ENCODE data around the gene LRRK2. TPM values are rescaled to one million over a fixed set of nuclear protein-coding genes. Genes with fewer than 3 reads are reported as not detected.

LRRK2 gene
- total RNA-seq, 6 experiments from 2014 or later, result 0.28 to 1.6 (median 1.2) TPM

DNA sequence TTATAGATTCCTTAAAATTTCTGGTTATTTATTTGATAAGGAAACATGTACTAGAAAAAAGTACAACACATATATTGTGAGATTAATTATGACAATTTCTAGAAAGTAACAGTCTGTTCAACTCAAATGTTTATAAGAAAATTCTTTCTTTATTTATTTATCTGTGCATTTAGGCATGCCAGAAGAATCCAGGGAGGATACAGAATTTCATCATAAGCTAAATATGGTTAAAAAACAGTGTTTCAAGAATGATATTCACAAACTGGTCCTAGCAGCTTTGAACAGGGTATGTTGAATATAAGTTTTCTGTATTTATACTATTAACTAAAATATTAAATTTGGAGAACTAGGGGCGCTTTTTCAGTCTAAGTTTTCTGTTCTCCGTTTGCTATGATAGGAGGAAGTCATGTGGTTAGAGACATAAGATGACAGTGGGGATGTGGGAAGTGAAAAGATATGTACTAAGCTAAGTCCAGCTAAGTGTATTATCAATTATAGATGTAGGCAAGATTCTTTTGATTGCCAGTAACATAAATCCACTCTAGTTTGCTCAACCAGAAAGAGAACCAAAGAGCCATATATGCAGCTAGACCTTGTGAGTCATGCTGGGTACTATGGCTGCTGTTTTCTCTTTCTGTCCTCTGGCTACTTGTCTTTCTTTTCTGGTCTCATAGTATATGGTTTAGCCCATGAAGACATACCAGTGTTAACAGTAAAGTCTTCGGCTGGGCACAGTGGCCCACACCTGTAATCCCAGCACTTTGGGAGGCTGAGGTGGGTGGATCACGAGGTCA is 39.0 kb downstream of the LRRK2 start:
- Mint-ChIP-seq H3K4me3 (no peak overlapping the region), H3K27ac (no peak overlapping the region), H3K27me3 (ENCODE audit: insufficient read depth) (no peaks in the 10 kb centered on the region), H3K9me3 (peaks cover 15% of the 10 kb centered on the region; the same call in 1 of the 2 replicates), H3K36me3 (ENCODE audit: low read depth) (no peaks in the 10 kb centered on the region), H3K4me1 (ENCODE audit: low read depth) (no peaks in the 10 kb centered on the region)
- TF ChIP-seq, protein P1, sequence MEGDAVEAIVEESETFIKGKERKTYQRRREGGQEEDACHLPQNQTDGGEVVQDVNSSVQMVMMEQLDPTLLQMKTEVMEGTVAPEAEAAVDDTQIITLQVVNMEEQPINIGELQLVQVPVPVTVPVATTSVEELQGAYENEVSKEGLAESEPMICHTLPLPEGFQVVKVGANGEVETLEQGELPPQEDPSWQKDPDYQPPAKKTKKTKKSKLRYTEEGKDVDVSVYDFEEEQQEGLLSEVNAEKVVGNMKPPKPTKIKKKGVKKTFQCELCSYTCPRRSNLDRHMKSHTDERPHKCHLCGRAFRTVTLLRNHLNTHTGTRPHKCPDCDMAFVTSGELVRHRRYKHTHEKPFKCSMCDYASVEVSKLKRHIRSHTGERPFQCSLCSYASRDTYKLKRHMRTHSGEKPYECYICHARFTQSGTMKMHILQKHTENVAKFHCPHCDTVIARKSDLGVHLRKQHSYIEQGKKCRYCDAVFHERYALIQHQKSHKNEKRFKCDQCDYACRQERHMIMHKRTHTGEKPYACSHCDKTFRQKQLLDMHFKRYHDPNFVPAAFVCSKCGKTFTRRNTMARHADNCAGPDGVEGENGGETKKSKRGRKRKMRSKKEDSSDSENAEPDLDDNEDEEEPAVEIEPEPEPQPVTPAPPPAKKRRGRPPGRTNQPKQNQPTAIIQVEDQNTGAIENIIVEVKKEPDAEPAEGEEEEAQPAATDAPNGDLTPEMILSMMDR (IDR thresholded peaks at IDR 0.05), result no peak
- no peak for DNase-seq

DNA sequence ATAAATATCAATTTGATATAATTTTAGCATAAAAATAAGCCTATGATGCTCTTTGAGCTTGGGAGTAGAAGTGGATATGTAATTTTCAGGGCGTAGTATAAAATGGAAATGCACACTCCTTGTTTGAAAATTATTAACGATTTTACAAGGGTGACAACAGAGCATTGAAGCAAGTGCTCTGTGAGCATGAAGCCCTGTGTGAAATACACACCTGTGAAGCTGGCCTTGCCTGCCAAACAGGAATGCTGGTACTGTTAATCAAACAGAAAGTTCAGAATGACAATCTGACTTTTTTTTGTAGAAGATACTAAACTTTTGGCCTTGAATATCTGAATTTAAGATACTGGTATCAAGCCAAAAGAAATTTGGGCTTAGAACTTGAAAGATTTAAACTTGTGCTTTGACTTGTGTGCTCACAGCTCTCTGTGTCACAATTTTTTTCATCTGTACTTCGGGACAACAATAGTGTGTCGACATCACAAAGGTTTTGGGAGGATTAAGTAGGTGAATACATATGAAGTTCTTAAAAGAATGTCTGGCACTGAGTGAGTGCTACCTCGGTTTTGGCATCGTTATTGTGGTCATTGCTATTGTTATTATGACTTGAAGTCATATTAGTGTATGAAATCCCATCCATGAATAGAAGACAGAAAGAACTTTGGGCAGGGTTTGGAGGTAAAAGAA is 47.3 kb downstream of the LRRK2 start:
- no peaks in the 10 kb centered on the region for H3K36me3 Mint-ChIP-seq (ENCODE audit: low read depth)

DNA sequence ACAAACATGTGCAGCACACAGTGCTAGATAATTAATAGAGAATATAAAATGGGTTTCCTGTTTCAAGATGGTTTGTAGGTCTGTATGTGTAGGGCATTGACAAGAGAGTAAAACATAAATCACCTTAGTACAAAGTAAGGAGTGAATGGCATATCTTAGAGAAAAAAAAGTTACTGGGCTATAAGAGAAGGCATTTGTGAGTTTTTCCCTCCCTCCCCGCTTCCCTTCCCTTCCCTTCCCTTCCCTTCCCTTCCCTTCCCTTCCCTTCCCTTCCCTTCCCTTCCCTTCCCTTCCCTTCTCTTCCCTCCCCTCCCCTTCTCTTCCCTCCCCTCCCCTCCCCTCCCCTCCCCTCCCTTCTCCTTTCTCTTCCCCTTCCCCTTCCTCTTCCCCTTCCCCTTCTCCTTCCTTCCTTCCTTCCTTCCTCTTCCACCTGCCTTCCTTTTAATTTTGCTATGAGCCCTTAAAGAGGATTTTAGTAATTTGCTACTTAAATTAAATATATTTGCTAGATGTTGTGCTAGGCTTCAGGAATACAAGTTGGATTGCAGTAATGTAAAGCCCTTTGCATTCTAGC is 57.1 kb downstream of the LRRK2 start:
- Mint-ChIP-seq H3K4me1 (ENCODE audit: low read depth) (no peaks in the 10 kb centered on the region), H3K9me3 (peaks cover 15% of the 10 kb centered on the region), H3K27ac (no peak overlapping the region), H3K27me3 (ENCODE audit: insufficient read depth) (no peaks in the 10 kb centered on the region), H3K36me3 (ENCODE audit: low read depth) (no peaks in the 10 kb centered on the region), H3K4me3 (no peak overlapping the region)
- TF ChIP-seq, protein P1 (IDR thresholded peaks at IDR 0.05), result no peak
- no peak for DNase-seq

More for the DNA sequence above, 47.3 kb downstream of the LRRK2 start:
- H3K27me3 Mint-ChIP-seq (ENCODE audit: insufficient read depth), result no peaks in the 10 kb centered on the region
- no peak overlapping the region for H3K4me3 Mint-ChIP-seq
- TF ChIP-seq, protein P1 (IDR thresholded peaks at IDR 0.05), result no peak
- no peaks in the 10 kb centered on the region for H3K4me1 Mint-ChIP-seq (ENCODE audit: low read depth)
- DNase-seq, result no peak
- H3K27ac Mint-ChIP-seq, result no peak overlapping the region
- H3K9me3 Mint-ChIP-seq, result no peaks in the 10 kb centered on the region

DNA sequence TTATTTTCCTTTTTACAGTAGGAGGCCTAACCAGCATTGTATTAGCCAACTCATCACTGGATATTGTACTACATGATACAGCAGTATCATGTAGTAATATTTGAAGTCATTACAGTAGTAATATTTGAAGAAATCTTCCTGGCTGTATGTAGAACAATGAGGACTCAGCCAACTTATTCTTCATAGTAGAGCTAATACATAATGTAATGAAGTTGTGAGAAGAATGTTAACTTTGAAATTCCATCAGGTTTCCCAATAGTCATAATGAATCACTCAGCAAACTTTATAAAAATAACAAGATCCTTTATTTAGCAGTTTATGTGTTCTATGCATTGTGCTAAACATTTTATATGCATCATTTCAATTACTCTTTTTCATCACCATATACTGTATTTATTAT is 61.8 kb downstream of the LRRK2 start:
- TF ChIP-seq, protein P1 (IDR thresholded peaks at IDR 0.05), result no peak
- no peak overlapping the region for H3K27ac Mint-ChIP-seq
- no peaks in the 10 kb centered on the region for H3K27me3 Mint-ChIP-seq (ENCODE audit: insufficient read depth)
- no peak overlapping the region for H3K4me3 Mint-ChIP-seq
- H3K4me1 Mint-ChIP-seq (ENCODE audit: low read depth), result no peaks in the 10 kb centered on the region
- peaks cover 4% of the 10 kb centered on the region; the same call in 1 of the 2 replicates for H3K9me3 Mint-ChIP-seq
- no peaks in the 10 kb centered on the region for H3K36me3 Mint-ChIP-seq (ENCODE audit: low read depth)
- no peak for DNase-seq

DNA sequence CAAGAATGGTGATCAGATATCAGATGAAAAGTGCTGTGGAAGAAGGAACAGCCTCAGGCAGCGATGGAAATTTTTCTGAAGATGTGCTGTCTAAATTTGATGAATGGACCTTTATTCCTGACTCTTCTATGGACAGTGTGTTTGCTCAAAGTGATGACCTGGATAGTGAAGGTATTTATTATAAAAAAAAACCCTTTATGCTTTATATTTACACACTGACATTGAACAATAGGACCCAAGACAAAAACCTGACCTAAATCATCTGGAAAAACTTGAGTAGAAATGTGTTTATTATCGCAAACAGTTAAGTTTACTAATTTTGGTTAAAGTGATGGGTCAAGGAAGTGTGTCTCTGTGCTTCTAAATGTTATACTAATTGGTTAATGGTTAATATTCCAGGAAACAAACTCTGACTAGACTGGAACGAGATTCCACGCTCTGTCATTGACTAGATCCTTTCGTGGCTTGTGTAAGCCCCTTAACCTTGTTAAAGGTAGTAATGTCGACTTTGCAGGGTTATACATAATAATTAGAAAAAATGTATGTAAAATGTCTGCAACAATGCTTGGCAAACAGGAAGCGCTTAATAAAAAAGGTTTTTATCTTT is 62.7 kb downstream of the LRRK2 start:
- Mint-ChIP-seq H3K4me3 (no peak overlapping the region), H3K9me3 (peaks cover 4% of the 10 kb centered on the region; the same call in 1 of the 2 replicates), H3K27me3 (ENCODE audit: insufficient read depth) (no peaks in the 10 kb centered on the region), H3K36me3 (ENCODE audit: low read depth) (no peaks in the 10 kb centered on the region), H3K27ac (no peak overlapping the region), H3K4me1 (ENCODE audit: low read depth) (no peaks in the 10 kb centered on the region)
- TF ChIP-seq, protein P1 (IDR thresholded peaks at IDR 0.05), result no peak
- no peak for DNase-seq
